ENCODE measurements around the gene TOP3B.

Gene TOP3B

DNA sequence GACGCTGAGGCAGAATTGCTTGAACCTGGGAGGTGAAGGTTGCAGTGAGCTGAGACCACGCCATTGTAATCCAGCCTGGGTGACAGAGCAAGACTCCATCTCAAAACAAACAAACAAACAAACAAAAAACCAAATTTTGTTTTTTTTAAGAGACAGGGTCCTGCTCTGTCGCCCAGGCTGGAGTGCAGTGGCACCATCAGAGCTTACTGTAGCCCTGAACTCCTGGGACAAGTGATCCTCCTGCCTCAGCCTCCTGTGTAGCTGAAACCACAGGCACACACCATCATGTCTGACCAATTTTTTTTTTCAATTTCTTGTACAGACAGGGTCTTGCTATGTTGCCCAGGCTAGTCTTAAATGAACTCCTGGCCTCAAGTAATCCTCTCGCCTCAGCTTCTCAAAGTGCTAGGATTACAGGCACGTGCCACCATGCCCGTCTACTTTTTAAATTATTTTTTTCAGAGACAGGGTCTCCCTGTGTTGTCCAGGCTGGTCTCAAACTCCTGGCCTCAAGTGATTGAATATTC is 16.8 kb downstream of the TOP3B start:
- DNase-seq: no peak
- H3K56ac ChIP-seq (ENCODE audit: low read length): no peak overlapping the region
- H4K8ac ChIP-seq (ENCODE audit: low read depth, low read length): no peak overlapping the region
- H3K4ac ChIP-seq (ENCODE audit: low read depth, low read length): no peak overlapping the region
- H3K9ac ChIP-seq (ENCODE audit: low read length): no peak overlapping the region
- no peak overlapping the region for H4K5ac ChIP-seq (ENCODE audit: low read length)
- no peak overlapping the region for H2AK5ac ChIP-seq (ENCODE audit: low read length)
- no peak overlapping the region for H3K4me3 ChIP-seq (ENCODE audit: low read length)
- H3K23ac ChIP-seq (ENCODE audit: low read length): no peak overlapping the region
- H2BK15ac ChIP-seq (replicated peaks; ENCODE audit: low read depth): no peak overlapping the region
- H3K27me3 ChIP-seq (ENCODE audit: insufficient read depth, low read length, poor library complexity): no peaks in the 10 kb centered on the region
- no peaks in the 10 kb centered on the region for H3K79me1 ChIP-seq (ENCODE audit: low read length)
- H2BK120ac ChIP-seq (ENCODE audit: low read depth, low read length): no peak overlapping the region
- H3K27ac ChIP-seq (ENCODE audit: low read depth, low read length): no peak overlapping the region
- H3K4me1 ChIP-seq (ENCODE audit: control insufficient read depth, low read depth, low read length): no peaks in the 10 kb centered on the region
- no peak overlapping the region for H3K18ac ChIP-seq (ENCODE audit: low read length)
- WGBS (ENCODE audit: extremely low coverage, insufficient coverage, low lambda C conversion rate): no CpG with 5 or more reads among the region's 6 CpGs
- H3K36me3 ChIP-seq (ENCODE audit: control insufficient read depth, insufficient read depth, low read length): peaks cover 13% of the 10 kb centered on the region
- no peaks in the 10 kb centered on the region for H3K79me2 ChIP-seq (ENCODE audit: control insufficient read depth, insufficient read depth, low read length)
- H3K4me2 ChIP-seq (ENCODE audit: low read length): no peak overlapping the region
- H2BK5ac ChIP-seq (ENCODE audit: low read length): no peak overlapping the region

DNA sequence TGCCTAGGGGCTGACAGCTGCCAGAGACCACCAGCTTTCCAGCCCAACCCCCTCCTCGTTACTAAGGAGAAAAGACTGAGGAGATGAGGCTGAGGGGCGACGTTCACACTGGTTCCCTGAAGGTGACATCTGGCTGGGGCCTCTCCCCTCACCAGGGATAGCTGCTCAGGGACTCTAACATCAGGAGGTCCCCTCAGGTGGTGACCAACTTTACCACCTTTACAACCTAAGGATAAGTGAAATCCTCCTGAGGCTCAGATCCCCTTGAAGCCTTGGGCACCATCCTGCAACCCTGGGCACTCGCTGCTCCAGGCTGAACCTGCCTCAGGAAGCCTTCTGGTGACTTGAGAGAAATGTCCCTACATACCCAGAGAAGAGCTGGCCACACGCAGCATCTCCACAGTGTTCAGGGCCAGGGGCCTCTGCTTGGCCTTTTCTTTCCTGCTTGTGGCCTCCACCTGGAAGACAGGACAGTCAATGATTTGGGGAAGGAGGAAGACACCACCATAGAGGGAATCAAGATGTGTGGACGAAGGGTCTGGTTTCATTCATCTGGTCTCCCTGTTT is 17.6 kb downstream of the TOP3B start:
- H3K27ac ChIP-seq (ENCODE audit: low read depth, low read length): no peak overlapping the region
- no peak overlapping the region for H3K23ac ChIP-seq (ENCODE audit: low read length)
- no peak overlapping the region for H3K4ac ChIP-seq (ENCODE audit: low read depth, low read length)
- no peak overlapping the region for H3K18ac ChIP-seq (ENCODE audit: low read length)
- DNase-seq: no peak
- no peaks in the 10 kb centered on the region for H3K27me3 ChIP-seq (ENCODE audit: insufficient read depth, low read length, poor library complexity)
- H3K56ac ChIP-seq (ENCODE audit: low read length): no peak overlapping the region
- no peak overlapping the region for H2AK5ac ChIP-seq (ENCODE audit: low read length)
- no peaks in the 10 kb centered on the region for H3K79me2 ChIP-seq (ENCODE audit: control insufficient read depth, insufficient read depth, low read length)
- H3K4me2 ChIP-seq (ENCODE audit: low read length): no peak overlapping the region
- H3K9ac ChIP-seq (ENCODE audit: low read length): no peak overlapping the region
- WGBS (ENCODE audit: extremely low coverage, insufficient coverage, low lambda C conversion rate): no CpG with 5 or more reads among the region's 6 CpGs
- peaks cover 13% of the 10 kb centered on the region for H3K36me3 ChIP-seq (ENCODE audit: control insufficient read depth, insufficient read depth, low read length)
- no peak overlapping the region for H2BK15ac ChIP-seq (replicated peaks; ENCODE audit: low read depth)
- no peak overlapping the region for H4K8ac ChIP-seq (ENCODE audit: low read depth, low read length)
- no peak overlapping the region for H2BK120ac ChIP-seq (ENCODE audit: low read depth, low read length)
- H2BK5ac ChIP-seq (ENCODE audit: low read length): no peak overlapping the region
- H3K4me3 ChIP-seq (ENCODE audit: low read length): no peak overlapping the region
- no peaks in the 10 kb centered on the region for H3K79me1 ChIP-seq (ENCODE audit: low read length)
- H4K5ac ChIP-seq (ENCODE audit: low read length): no peak overlapping the region
- H3K4me1 ChIP-seq (ENCODE audit: control insufficient read depth, low read depth, low read length): no peaks in the 10 kb centered on the region

DNA sequence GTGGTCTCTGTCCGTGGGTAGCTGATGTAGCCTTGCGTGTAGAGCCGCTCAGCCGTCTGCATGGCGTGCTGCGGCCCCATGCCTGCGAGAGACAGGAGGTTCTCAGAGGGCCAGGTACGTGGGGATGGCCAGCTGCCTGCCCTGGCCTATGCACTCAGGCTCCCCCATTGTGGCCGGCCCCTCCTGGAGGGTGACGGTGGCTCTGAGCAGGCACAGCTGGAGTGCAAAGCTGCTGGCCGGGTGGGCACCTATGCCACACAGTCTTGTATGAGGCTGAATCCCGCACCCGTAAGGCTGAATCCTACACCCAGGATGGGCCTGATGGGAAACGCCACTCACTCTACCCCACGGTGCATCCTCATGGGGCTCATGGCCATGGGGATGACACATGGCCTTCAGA is 18.4 kb downstream of the TOP3B start:
- no peak overlapping the region for H2BK5ac ChIP-seq (ENCODE audit: low read length)
- no peak overlapping the region for H3K23ac ChIP-seq (ENCODE audit: low read length)
- no peak overlapping the region for H3K18ac ChIP-seq (ENCODE audit: low read length)
- no peak overlapping the region for H3K4me2 ChIP-seq (ENCODE audit: low read length)
- no CpG with 5 or more reads among the region's 15 CpGs for WGBS (ENCODE audit: extremely low coverage, insufficient coverage, low lambda C conversion rate)
- H3K9ac ChIP-seq (ENCODE audit: low read length): no peak overlapping the region
- H4K5ac ChIP-seq (ENCODE audit: low read length): no peak overlapping the region
- no peak overlapping the region for H3K4ac ChIP-seq (ENCODE audit: low read depth, low read length)
- H3K79me2 ChIP-seq (ENCODE audit: control insufficient read depth, insufficient read depth, low read length): no peaks in the 10 kb centered on the region
- H3K79me1 ChIP-seq (ENCODE audit: low read length): no peaks in the 10 kb centered on the region
- no peak overlapping the region for H4K8ac ChIP-seq (ENCODE audit: low read depth, low read length)
- no peaks in the 10 kb centered on the region for H3K27me3 ChIP-seq (ENCODE audit: insufficient read depth, low read length, poor library complexity)
- H3K56ac ChIP-seq (ENCODE audit: low read length): no peak overlapping the region
- no peak overlapping the region for H2BK120ac ChIP-seq (ENCODE audit: low read depth, low read length)
- H3K27ac ChIP-seq (ENCODE audit: low read depth, low read length): no peak overlapping the region
- no peak overlapping the region for H2BK15ac ChIP-seq (replicated peaks; ENCODE audit: low read depth)
- H3K36me3 ChIP-seq (ENCODE audit: control insufficient read depth, insufficient read depth, low read length): peaks cover 12% of the 10 kb centered on the region
- no peak overlapping the region for H3K4me3 ChIP-seq (ENCODE audit: low read length)
- H2AK5ac ChIP-seq (ENCODE audit: low read length): no peak overlapping the region
- DNase-seq: no peak
- no peaks in the 10 kb centered on the region for H3K4me1 ChIP-seq (ENCODE audit: control insufficient read depth, low read depth, low read length)

DNA sequence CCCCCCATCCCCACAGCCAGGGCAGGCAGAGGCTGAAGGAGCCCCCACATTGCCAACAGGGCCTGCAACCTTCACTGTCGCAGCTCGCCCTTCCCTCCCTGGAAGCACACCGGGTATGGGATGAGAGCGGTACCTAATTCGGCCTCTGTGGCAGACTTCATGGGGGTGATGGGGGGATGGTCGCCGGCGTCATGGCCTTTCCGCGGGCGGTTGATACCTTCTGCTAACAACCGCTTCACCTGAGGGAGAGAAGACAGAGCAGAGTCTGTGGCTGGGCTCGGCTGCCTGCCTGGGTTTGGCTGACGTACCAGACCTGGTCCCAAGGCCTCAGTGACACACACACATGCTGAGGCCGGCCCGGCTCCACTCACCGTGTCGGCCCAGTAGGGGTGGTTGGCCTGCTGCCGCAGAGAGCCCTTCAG is 18.8 kb downstream of the TOP3B start:
- Histone ChIP-seq H2BK5ac (ENCODE audit: low read length) (no peak overlapping the region), H3K79me2 (ENCODE audit: control insufficient read depth, insufficient read depth, low read length) (no peaks in the 10 kb centered on the region), H3K27me3 (ENCODE audit: insufficient read depth, low read length, poor library complexity) (no peaks in the 10 kb centered on the region), H3K79me1 (ENCODE audit: low read length) (no peaks in the 10 kb centered on the region), H3K23ac (ENCODE audit: low read length) (no peak overlapping the region), H4K5ac (ENCODE audit: low read length) (no peak overlapping the region), H3K4me1 (ENCODE audit: control insufficient read depth, low read depth, low read length) (no peaks in the 10 kb centered on the region), H3K9ac (ENCODE audit: low read length) (no peak overlapping the region), H3K4me3 (ENCODE audit: low read length) (no peak overlapping the region), H3K27ac (ENCODE audit: low read depth, low read length) (no peak overlapping the region), H3K18ac (ENCODE audit: low read length) (no peak overlapping the region), H3K4me2 (ENCODE audit: low read length) (no peak overlapping the region), H3K56ac (ENCODE audit: low read length) (no peak overlapping the region), H4K8ac (ENCODE audit: low read depth, low read length) (no peak overlapping the region), H2BK120ac (ENCODE audit: low read depth, low read length) (no peak overlapping the region), H3K36me3 (ENCODE audit: control insufficient read depth, insufficient read depth, low read length) (peaks cover 12% of the 10 kb centered on the region), H2AK5ac (ENCODE audit: low read length) (no peak overlapping the region), H3K4ac (ENCODE audit: low read depth, low read length) (no peak overlapping the region), H2BK15ac (replicated peaks; ENCODE audit: low read depth) (no peak overlapping the region)
- DNase-seq: no peak
- no CpG with 5 or more reads among the region's 19 CpGs for WGBS (ENCODE audit: extremely low coverage, insufficient coverage, low lambda C conversion rate)

DNA sequence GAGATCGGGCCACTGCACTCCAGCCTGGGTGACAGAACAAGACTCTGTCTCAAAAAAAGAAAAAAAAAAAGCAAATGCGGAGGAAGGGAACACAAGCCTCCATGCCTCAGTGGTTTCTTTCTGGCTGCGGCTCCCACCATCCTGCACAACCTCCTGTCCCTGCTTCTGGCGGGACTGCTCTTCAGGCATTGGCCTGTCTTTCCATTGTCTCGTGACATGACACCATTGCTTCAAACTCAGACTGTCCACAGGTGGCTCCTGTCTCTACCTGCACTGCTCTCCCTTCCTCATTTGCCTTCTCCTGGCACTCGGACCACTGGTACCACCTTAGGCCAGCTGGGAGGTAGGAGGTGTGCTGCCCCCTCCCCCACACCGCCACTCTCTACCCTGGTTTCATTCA is 19.3 kb downstream of the TOP3B start:
- no peak overlapping the region for H2BK5ac ChIP-seq (ENCODE audit: low read length)
- no peak overlapping the region for H4K5ac ChIP-seq (ENCODE audit: low read length)
- no peak overlapping the region for H3K27ac ChIP-seq (ENCODE audit: low read depth, low read length)
- no peaks in the 10 kb centered on the region for H3K79me2 ChIP-seq (ENCODE audit: control insufficient read depth, insufficient read depth, low read length)
- no peak overlapping the region for H3K4me3 ChIP-seq (ENCODE audit: low read length)
- H3K56ac ChIP-seq (ENCODE audit: low read length): no peak overlapping the region
- no peaks in the 10 kb centered on the region for H3K4me1 ChIP-seq (ENCODE audit: control insufficient read depth, low read depth, low read length)
- H2AK5ac ChIP-seq (ENCODE audit: low read length): no peak overlapping the region
- H4K8ac ChIP-seq (ENCODE audit: low read depth, low read length): no peak overlapping the region
- H3K27me3 ChIP-seq (ENCODE audit: insufficient read depth, low read length, poor library complexity): no peaks in the 10 kb centered on the region
- H2BK120ac ChIP-seq (ENCODE audit: low read depth, low read length): no peak overlapping the region
- no CpG with 5 or more reads among the region's 7 CpGs for WGBS (ENCODE audit: extremely low coverage, insufficient coverage, low lambda C conversion rate)
- no peaks in the 10 kb centered on the region for H3K79me1 ChIP-seq (ENCODE audit: low read length)
- no peak overlapping the region for H3K4me2 ChIP-seq (ENCODE audit: low read length)
- no peak overlapping the region for H3K4ac ChIP-seq (ENCODE audit: low read depth, low read length)
- no peak for DNase-seq
- H3K18ac ChIP-seq (ENCODE audit: low read length): no peak overlapping the region
- H3K23ac ChIP-seq (ENCODE audit: low read length): no peak overlapping the region
- H2BK15ac ChIP-seq (replicated peaks; ENCODE audit: low read depth): no peak overlapping the region
- H3K9ac ChIP-seq (ENCODE audit: low read length): no peak overlapping the region
- peaks cover 14% of the 10 kb centered on the region for H3K36me3 ChIP-seq (ENCODE audit: control insufficient read depth, insufficient read depth, low read length)

DNA sequence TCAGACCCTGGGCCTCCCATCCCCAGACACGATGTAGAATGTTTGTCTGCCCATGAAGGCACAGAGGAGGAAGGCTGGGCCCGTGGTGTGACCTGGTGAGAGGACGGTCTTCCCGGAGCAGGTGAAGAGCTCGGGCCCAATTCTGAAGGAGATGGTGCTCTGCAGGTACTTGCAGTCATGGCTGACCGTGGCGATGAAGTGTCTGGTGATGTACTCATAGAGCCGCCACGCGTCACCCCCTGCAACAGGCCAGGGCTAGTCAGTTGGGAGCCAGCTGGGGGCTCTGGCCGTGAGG is 20.0 kb downstream of the TOP3B start:
- no CpG with 5 or more reads among the region's 11 CpGs for WGBS (ENCODE audit: extremely low coverage, insufficient coverage, low lambda C conversion rate)

More for the DNA sequence above, 20.0 kb downstream of the TOP3B start:
- no peak overlapping the region for H3K4ac ChIP-seq (ENCODE audit: low read depth, low read length)
- no peaks in the 10 kb centered on the region for H3K27me3 ChIP-seq (ENCODE audit: insufficient read depth, low read length, poor library complexity)
- no peak overlapping the region for H4K8ac ChIP-seq (ENCODE audit: low read depth, low read length)
- H3K23ac ChIP-seq (ENCODE audit: low read length): no peak overlapping the region
- H3K56ac ChIP-seq (ENCODE audit: low read length): no peak overlapping the region
- no peak overlapping the region for H3K4me3 ChIP-seq (ENCODE audit: low read length)
- no peaks in the 10 kb centered on the region for H3K79me2 ChIP-seq (ENCODE audit: control insufficient read depth, insufficient read depth, low read length)
- H4K5ac ChIP-seq (ENCODE audit: low read length): no peak overlapping the region
- no peak overlapping the region for H3K9ac ChIP-seq (ENCODE audit: low read length)
- no peaks in the 10 kb centered on the region for H3K4me1 ChIP-seq (ENCODE audit: control insufficient read depth, low read depth, low read length)
- H3K4me2 ChIP-seq (ENCODE audit: low read length): no peak overlapping the region
- H3K27ac ChIP-seq (ENCODE audit: low read depth, low read length): no peak overlapping the region
- no peak overlapping the region for H2BK15ac ChIP-seq (replicated peaks; ENCODE audit: low read depth)
- no peak overlapping the region for H2BK5ac ChIP-seq (ENCODE audit: low read length)
- no peaks in the 10 kb centered on the region for H3K79me1 ChIP-seq (ENCODE audit: low read length)
- no peak overlapping the region for H2AK5ac ChIP-seq (ENCODE audit: low read length)
- no peak overlapping the region for H2BK120ac ChIP-seq (ENCODE audit: low read depth, low read length)
- peaks cover 14% of the 10 kb centered on the region for H3K36me3 ChIP-seq (ENCODE audit: control insufficient read depth, insufficient read depth, low read length)
- no peak for DNase-seq
- no peak overlapping the region for H3K18ac ChIP-seq (ENCODE audit: low read length)

Measured in mesendoderm (in vitro differentiated cells).